HFF-Myc (cell line): ENCODE data around the gene CAMK2A.
A peak's percentile ranks its signal among the peaks of the same experiment; 100 is the strongest.

Source experiments
- DNase-seq: peaks from one replicate; pipeline ENCODE4 v3.0.0-alpha.2; 2011; ENCODE audit warnings: low read depth; ENCODE audit errors: extremely low read depth
- H3K4me3 ChIP-seq: replicated peaks from 2 replicates; pipeline ENCODE4 v1.5.1; 2011; ENCODE audit warnings: low read depth, mild to moderate bottlenecking, control low read depth, low read length
- CTCF ChIP-seq: IDR thresholded peaks from 2 replicates; pipeline ENCODE4 v1.5.1; 2012; ENCODE audit warnings: mild to moderate bottlenecking, low read depth, low read length, control low read depth; ENCODE audit errors: missing control alignments

Gene CAMK2A

GRCh38 chr5:150176745-150177477 is 112.7 kb downstream of the CAMK2A start:
- H3K4me3 ChIP-seq: no peak overlapping the region
- no peak for DNase-seq
- no peak for TF ChIP-seq CTCF

- no peak for DNase-seq
- peak; percentile 71 for TF ChIP-seq CTCF
- no peak overlapping the region for H3K4me3 ChIP-seq
Observed at GRCh38 chr5:150175536-150175935, 114.0 kb downstream of the CAMK2A start.

GRCh38 chr5:150175076-150175475 is 114.5 kb downstream of the CAMK2A start:
- no peak for DNase-seq
- H3K4me3 ChIP-seq: no peak overlapping the region
- TF ChIP-seq CTCF: no peak

- no peak for DNase-seq
- H3K4me3 ChIP-seq: no peak overlapping the region
- TF ChIP-seq CTCF: no peak
Observed at GRCh38 chr5:150174285-150174684, 115.3 kb downstream of the CAMK2A start.

- no peak overlapping the region for H3K4me3 ChIP-seq
- DNase-seq: no peak
- no peak for TF ChIP-seq CTCF
Observed at GRCh38 chr5:150173161-150173560, 116.4 kb downstream of the CAMK2A start.

- DNase-seq: no peak
- no peak overlapping the region for H3K4me3 ChIP-seq
- no peak for TF ChIP-seq CTCF
Observed at GRCh38 chr5:150172556-150172955, 117.0 kb downstream of the CAMK2A start.

GRCh38 chr5:150172145-150172544 is 117.4 kb downstream of the CAMK2A start:
- no peak overlapping the region for H3K4me3 ChIP-seq
- TF ChIP-seq CTCF: no peak
- DNase-seq: no peak
